HL-60 (cell line): ENCODE measurements around the gene PIP4K2A.

ENCODE experiments used
- GABPA ChIP-seq: IDR thresholded peaks from 2 replicates; pipeline ENCODE4 v1.6.1; 2012; ENCODE audit warnings: low read depth
- POLR2AphosphoS5 ChIP-seq: IDR thresholded peaks from 2 replicates; pipeline ENCODE4 v1.6.1; 2012; ENCODE audit warnings: low read depth
- TF ChIP-seq, protein P1 (sequence below): IDR thresholded peaks from one replicate; pipeline ENCODE4 v1.5.1; 2011; ENCODE audit warnings: low read length, control low read depth, inconsistent platforms; ENCODE audit not compliant: insufficient read depth
- TF ChIP-seq, protein P2 (sequence below): IDR thresholded peaks from 2 replicates; pipeline ENCODE4 v1.6.1; 2012; ENCODE audit warnings: low read depth; ENCODE audit not compliant: insufficient replicate concordance

DNA sequence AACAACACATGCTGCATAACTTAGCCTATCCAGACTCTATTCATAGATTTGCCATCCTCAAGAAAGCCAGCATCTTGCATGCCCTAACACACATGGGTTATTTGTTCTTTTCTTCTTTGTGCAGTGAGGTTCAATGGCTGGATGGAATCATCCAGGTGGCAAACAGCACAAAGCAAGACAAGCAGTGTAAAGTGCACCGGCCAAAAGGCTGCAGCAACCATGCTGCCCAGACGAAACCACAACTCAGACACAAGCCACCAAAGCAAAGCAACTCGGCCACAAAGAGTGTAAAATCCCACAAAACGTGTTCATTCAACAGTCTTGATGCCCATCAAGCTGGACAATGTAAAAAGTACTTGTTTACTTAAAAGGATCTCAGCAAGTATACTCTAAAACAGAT, 76.9 kb downstream of the PIP4K2A start:
- TF ChIP-seq GABPA = no peak
- TF ChIP-seq, protein P1, sequence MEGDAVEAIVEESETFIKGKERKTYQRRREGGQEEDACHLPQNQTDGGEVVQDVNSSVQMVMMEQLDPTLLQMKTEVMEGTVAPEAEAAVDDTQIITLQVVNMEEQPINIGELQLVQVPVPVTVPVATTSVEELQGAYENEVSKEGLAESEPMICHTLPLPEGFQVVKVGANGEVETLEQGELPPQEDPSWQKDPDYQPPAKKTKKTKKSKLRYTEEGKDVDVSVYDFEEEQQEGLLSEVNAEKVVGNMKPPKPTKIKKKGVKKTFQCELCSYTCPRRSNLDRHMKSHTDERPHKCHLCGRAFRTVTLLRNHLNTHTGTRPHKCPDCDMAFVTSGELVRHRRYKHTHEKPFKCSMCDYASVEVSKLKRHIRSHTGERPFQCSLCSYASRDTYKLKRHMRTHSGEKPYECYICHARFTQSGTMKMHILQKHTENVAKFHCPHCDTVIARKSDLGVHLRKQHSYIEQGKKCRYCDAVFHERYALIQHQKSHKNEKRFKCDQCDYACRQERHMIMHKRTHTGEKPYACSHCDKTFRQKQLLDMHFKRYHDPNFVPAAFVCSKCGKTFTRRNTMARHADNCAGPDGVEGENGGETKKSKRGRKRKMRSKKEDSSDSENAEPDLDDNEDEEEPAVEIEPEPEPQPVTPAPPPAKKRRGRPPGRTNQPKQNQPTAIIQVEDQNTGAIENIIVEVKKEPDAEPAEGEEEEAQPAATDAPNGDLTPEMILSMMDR = no peak
- no peak for TF ChIP-seq POLR2AphosphoS5
- TF ChIP-seq, protein P2, sequence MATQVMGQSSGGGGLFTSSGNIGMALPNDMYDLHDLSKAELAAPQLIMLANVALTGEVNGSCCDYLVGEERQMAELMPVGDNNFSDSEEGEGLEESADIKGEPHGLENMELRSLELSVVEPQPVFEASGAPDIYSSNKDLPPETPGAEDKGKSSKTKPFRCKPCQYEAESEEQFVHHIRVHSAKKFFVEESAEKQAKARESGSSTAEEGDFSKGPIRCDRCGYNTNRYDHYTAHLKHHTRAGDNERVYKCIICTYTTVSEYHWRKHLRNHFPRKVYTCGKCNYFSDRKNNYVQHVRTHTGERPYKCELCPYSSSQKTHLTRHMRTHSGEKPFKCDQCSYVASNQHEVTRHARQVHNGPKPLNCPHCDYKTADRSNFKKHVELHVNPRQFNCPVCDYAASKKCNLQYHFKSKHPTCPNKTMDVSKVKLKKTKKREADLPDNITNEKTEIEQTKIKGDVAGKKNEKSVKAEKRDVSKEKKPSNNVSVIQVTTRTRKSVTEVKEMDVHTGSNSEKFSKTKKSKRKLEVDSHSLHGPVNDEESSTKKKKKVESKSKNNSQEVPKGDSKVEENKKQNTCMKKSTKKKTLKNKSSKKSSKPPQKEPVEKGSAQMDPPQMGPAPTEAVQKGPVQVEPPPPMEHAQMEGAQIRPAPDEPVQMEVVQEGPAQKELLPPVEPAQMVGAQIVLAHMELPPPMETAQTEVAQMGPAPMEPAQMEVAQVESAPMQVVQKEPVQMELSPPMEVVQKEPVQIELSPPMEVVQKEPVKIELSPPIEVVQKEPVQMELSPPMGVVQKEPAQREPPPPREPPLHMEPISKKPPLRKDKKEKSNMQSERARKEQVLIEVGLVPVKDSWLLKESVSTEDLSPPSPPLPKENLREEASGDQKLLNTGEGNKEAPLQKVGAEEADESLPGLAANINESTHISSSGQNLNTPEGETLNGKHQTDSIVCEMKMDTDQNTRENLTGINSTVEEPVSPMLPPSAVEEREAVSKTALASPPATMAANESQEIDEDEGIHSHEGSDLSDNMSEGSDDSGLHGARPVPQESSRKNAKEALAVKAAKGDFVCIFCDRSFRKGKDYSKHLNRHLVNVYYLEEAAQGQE = no peak
